RWPE1 (cell line): ENCODE measurements around the gene PORCN.

Experiments
- CTCF ChIA-PET: fragments of 350-600 bp; sonication (Branson Sonifier 250); formaldehyde crosslinking; extraction: SDS; loops from one replicate; lab custom pipeline; 2021; lab: Yijun Ruan, JAX
- POLR2A ChIA-PET: fragments of 400-600 bp; formaldehyde crosslinking; extraction: SDS; loops from one replicate; lab custom pipeline; 2020; ENCODE audit warnings: antibody characterized with exemption; ENCODE audit not compliant: low non-redundant PET; lab: Yijun Ruan, JAX
- DNase-seq: peaks from one replicate; pipeline ENCODE4 v3.0.0; 2012; ENCODE audit warnings: low spot score
- H3K27ac ChIP-seq: fragments of 450-650 bp; 2 replicates; pipeline ENCODE4 v1.5.1; 2017
- TF ChIP-seq, protein P1 (sequence below): fragments of 450-650 bp; conservative IDR thresholded peaks from 2 replicates; pipeline ENCODE4 v1.5.1; 2017; ENCODE audit warnings: low read depth, mild to moderate bottlenecking

The PORCN gene

DNA sequence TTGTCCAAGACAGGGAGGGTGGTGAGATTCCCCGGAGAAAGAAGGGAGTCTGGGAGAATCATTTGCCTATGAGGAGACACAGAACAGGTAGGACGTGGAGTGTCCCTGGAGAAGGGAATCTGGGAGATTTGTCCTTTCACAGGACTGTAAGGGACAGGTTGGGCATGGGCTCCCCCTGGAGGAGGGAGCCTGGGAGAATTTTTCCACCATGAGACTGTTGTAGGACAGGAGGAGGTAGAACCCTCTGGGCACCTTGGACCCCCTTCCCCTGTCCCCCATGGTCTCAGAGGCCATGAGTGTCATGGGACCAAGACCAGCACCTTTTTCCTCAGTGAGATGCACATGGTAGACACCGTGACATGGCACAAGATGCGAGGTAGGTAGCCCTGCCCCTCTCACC lies 2.8 kb downstream of the PORCN start:
- TF ChIP-seq, protein P1, sequence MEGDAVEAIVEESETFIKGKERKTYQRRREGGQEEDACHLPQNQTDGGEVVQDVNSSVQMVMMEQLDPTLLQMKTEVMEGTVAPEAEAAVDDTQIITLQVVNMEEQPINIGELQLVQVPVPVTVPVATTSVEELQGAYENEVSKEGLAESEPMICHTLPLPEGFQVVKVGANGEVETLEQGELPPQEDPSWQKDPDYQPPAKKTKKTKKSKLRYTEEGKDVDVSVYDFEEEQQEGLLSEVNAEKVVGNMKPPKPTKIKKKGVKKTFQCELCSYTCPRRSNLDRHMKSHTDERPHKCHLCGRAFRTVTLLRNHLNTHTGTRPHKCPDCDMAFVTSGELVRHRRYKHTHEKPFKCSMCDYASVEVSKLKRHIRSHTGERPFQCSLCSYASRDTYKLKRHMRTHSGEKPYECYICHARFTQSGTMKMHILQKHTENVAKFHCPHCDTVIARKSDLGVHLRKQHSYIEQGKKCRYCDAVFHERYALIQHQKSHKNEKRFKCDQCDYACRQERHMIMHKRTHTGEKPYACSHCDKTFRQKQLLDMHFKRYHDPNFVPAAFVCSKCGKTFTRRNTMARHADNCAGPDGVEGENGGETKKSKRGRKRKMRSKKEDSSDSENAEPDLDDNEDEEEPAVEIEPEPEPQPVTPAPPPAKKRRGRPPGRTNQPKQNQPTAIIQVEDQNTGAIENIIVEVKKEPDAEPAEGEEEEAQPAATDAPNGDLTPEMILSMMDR: no peak
- no peak for DNase-seq
- ChIA-PET POLR2A (no interaction called here), CTCF (no interaction called here)
- H3K27ac ChIP-seq: peak overlapping the region; percentile 29

DNA sequence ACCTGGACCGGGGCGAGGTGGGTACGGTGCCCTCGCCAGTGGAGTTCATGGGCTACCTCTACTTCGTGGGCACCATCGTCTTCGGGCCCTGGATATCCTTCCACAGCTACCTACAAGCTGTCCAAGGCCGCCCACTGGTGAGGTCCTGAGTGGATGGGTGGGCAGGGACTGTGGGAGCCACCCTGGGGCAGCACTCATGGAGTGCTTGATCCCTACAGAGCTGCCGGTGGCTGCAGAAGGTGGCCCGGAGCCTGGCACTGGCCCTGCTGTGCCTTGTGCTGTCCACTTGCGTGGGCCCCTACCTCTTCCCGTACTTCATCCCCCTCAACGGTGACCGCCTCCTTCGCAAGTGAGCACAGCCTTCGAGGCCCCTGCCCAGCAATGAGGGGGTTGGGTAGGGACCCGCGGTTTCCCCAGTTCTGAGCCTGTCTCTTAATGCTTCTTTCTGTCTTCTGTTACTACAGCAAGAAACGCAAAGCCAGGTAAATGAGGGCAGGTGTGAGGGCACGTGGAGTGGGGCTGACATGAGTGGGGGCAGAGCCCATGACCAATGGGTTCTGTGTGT lies 3.7 kb downstream of the PORCN start:
- CTCF ChIA-PET: no interaction called here
- TF ChIP-seq, protein P1: no peak
- H3K27ac ChIP-seq: peak overlapping the region; percentile 65; the same call in 1 of the 2 replicates
- no peak for DNase-seq
- POLR2A ChIA-PET: no interaction called here

DNA sequence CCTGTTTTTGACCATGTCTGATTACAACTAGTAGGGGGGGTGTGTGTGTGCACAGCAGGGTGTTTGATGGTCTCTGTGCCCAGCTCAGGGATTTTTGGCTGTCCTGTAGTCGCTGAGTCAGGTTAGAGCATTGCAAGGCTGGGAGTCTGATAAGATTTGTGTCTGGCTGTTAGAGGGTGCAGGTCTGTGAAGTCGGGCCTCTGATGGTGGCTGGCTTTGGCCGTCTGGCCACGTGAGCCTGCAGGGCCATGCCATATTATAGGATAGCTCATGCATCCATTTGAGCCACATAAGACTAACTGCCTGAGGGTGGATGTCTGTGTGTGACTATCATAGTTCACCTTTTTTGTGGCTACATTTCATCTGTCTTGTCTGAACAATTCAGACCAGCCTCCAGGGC lies 4.9 kb downstream of the PORCN start:
- TF ChIP-seq, protein P1: no peak
- no peak for DNase-seq
- CTCF ChIA-PET: no interaction called here
- POLR2A ChIA-PET: no interaction called here
- peak overlapping the region; percentile 65 for H3K27ac ChIP-seq

DNA sequence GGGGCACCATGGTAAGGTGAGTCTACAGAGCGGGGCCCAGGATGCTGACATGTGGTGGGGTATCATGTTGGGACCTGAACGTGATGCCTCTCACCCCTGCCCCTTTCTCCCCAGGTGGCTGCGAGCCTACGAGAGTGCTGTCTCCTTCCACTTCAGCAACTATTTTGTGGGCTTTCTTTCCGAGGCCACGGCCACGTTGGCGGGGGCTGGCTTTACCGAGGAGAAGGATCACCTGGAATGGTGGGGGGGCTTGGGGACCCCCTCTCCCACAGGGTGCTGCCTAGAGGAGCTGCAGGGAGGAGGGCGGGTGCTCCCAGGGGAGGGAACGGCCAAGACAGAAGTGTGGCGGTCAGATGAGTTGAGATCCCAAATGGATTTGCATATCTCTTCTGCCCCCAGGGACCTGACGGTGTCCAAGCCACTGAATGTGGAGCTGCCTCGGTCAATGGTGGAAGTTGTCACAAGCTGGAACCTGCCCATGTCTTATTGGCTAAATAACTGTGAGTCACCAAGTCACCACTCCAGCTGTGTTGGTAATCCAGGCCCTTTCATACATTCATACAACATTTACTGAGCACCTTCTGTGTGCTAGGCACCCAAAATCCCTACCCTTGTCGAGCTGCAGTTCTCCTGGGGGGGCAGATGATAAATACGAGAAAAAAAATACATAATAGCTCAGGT lies 5.5 kb downstream of the PORCN start:
- DNase-seq: no peak
- ChIA-PET CTCF (interaction anchor here (0.6 kb wide), 1 partner anchor 40 kb away, joined by 3 read pairs; no protein-coding TSS in a partner anchor), POLR2A (no interaction called here)
- H3K27ac ChIP-seq: peak overlapping the region; percentile 65
- TF ChIP-seq, protein P1: no peak

DNA sequence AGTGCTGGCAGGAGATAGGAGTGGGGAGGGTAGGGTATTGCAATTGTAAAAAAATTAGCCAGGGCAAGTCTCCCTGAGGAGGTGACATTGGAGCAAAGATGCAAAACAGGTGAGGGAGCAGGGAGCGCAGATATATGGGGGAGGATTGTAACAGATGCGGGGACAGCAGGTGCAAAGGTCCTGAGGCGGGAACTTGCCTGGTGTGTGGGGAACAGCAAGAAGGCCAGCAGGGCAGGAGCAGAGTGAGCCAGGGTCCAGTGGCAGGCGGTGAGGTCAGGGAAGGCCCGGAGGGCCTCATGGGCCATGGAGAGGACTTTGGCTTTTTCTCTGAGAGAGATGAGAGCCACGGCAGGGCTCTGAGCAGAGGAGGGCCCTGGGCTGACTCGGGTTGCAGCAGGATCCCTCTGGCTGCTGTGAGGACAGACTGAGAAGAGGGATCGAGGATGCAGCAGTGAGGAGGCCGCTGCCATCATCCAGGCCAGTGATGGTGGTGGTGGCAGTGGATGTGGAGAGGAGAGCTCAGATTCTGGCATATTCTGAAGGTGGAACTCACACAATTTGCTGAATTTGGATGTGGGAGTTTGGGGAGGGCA lies 6.2 kb downstream of the PORCN start:
- ChIA-PET CTCF (interaction anchor here (0.6 kb wide), 1 partner anchor 41 kb away, joined by 3 read pairs; no protein-coding TSS in a partner anchor), POLR2A (no interaction called here)
- H3K27ac ChIP-seq: peak overlapping the region; percentile 65
- TF ChIP-seq, protein P1: no peak
- no peak for DNase-seq

DNA sequence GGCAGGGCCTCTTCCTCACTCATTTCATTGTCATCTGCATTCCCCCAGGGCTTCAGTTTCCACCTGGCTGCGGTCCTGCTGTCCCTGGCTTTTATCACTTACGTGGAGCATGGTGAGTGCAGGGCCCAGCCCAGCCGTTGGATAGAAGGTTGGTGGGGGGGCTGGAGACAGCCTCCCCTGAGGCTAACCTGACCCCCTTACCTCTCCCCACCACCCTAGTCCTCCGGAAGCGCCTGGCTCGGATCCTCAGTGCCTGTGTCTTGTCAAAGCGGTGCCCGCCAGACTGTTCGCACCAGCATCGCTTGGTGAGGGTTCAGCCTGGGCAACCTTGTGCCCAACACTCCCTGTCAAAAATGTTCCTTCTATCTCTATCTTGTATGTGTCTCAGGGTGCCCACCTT lies 7.0 kb downstream of the PORCN start:
- DNase-seq: no peak
- CTCF ChIA-PET: no interaction called here
- TF ChIP-seq, protein P1: no peak
- POLR2A ChIA-PET: no interaction called here
- peak overlapping the region; percentile 65 for H3K27ac ChIP-seq
